ENCODE data around the gene NECAP2. TPM values are rescaled to one million over a fixed set of nuclear protein-coding genes. Genes with fewer than 3 reads are reported as not detected.

Gene NECAP2
- total and polyA plus RNA-seq, 2 of the 4 experiments (the other 2 are of a cell fraction): 80.5 to 85.1 TPM

- H3K9ac ChIP-seq (ENCODE audit: low read depth, low read length): no peak overlapping the region
Measured at GRCh38 chr1:16438516-16438915, 2.0 kb upstream of the NECAP2 start.

More at GRCh38 chr1:16438516-16438915, 2.0 kb upstream of the NECAP2 start:
- H3K9me1 ChIP-seq (ENCODE audit: insufficient read depth, low read length): 0 out of 2 replicates have a peak, but pooled peaks cover 3% of the 10 kb centered on the region
- no peak overlapping the region for H2AK9ac ChIP-seq (replicated peaks; ENCODE audit: low read depth, low read length, poor library complexity)
- H3K79me1 ChIP-seq (ENCODE audit: low read depth in 1 of 2, low read length in 2 of 2): peaks cover 15 to 34% of the 10 kb centered on the region in 2 experiments; a peak in 3 of 4 replicates
- H3K23ac ChIP-seq (ENCODE audit: low read depth, low read length): no peak overlapping the region
- DNase-seq: no peak
- H4K8ac ChIP-seq (ENCODE audit: low read depth in 2 of 2, low read length in 2 of 2): no peak overlapping the region
- peaks cover 2% of the 10 kb centered on the region for H3K4me1 ChIP-seq (ENCODE audit: control insufficient read depth, insufficient read depth, low read length)
- peaks cover under 1% of the 10 kb centered on the region; the same call in 1 of the 2 replicates for H3K27me3 ChIP-seq (ENCODE audit: control insufficient read depth, insufficient read depth, low read length)
- no peak overlapping the region for H2BK120ac ChIP-seq (ENCODE audit: low read depth, low read length)
- BruUV-seq (replicated peaks): no TSS peak
- no peaks in the 10 kb centered on the region for H3K9me3 ChIP-seq (ENCODE audit: control insufficient read depth, insufficient read depth, low read length)
- H2BK5ac ChIP-seq (ENCODE audit: low read depth, low read length, poor library complexity, severe bottlenecking): no peak overlapping the region
- H3K18ac ChIP-seq (ENCODE audit: low read depth, low read length): no peak overlapping the region
- no peak overlapping the region for H2BK15ac ChIP-seq (ENCODE audit: low read depth, low read length)
- ATAC-seq (ENCODE audit: low read depth): no peak
- H2AFZ ChIP-seq (replicated peaks; ENCODE audit: low read length, poor library complexity): no peak overlapping the region
- peaks cover 5% of the 10 kb centered on the region; the same call in 1 of the 2 replicates for H3K36me3 ChIP-seq (ENCODE audit: control insufficient read depth, insufficient read depth, low read length)
- ChIA-PET CTCF (no interaction called here), POLR2A (ENCODE audit: unreplicated experiment) (no interaction called here)
- H3K4me2 ChIP-seq (ENCODE audit: low read depth, low read length): no peak overlapping the region
- peaks cover 17% of the 10 kb centered on the region; the same call in 1 of the 2 replicates for H4K20me1 ChIP-seq (ENCODE audit: insufficient read depth, low read length)
- H3K4ac ChIP-seq (ENCODE audit: low read depth, low read length): no peak overlapping the region
- no peak overlapping the region for H4K5ac ChIP-seq (ENCODE audit: low read depth, low read length)
- in situ Hi-C loops (cut with MboI; ENCODE audit: low sequenced_read_pairs): no loop called here
- H3K56ac ChIP-seq (ENCODE audit: extremely low read depth, insufficient read depth, low read length): no peak overlapping the region
- no peak overlapping the region for H3K4me3 ChIP-seq (ENCODE audit: insufficient read depth, low read depth, low read length)
- dilution Hi-C loops (cut with HindIII; ENCODE audit: low sequenced_read_pairs, unreplicated experiment): no loop called here
- no peak overlapping the region for H3K14ac ChIP-seq (replicated peaks; ENCODE audit: low read depth, low read length)
- 100% methylated on average over 1 of the region's 2 CpGs; no CpG with 5 or more reads in 1 of the 2 experiments for WGBS, 2 experiments (ENCODE audit: extremely low coverage in 2 of 2, insufficient read length in 1 of 2)
- TF ChIP-seq POLR2A (IDR thresholded peaks at IDR 0.05; ENCODE audit: low read depth, low read length) (no peak), BHLHE40 (IDR thresholded peaks at IDR 0.05; ENCODE audit: low read depth, low read length) (no peak), MAZ (IDR thresholded peaks at IDR 0.05; ENCODE audit: borderline replicate concordance, low read depth, low read length) (no peak), ELK1 (IDR thresholded peaks at IDR 0.05; ENCODE audit: borderline replicate concordance, low read depth, low read length) (no peak), RCOR1 (IDR thresholded peaks at IDR 0.05; ENCODE audit: insufficient replicate concordance, low read length) (no peak), SMC3 (IDR thresholded peaks at IDR 0.05; ENCODE audit: low read depth, low read length) (no peak), USF2 (IDR thresholded peaks at IDR 0.05; ENCODE audit: low read depth, low read length) (no peak), NFE2L2 (IDR thresholded peaks at IDR 0.05; ENCODE audit: low read depth, low read length) (no peak), CTCF (conservative IDR thresholded peaks at IDR 0.05; ENCODE audit: low read depth, low read length) (no peak), RAD21 (IDR thresholded peaks at IDR 0.05; ENCODE audit: low read length) (no peak), CHD1 (IDR thresholded peaks at IDR 0.05; ENCODE audit: low read depth, low read length) (no peak), RFX5 (IDR thresholded peaks at IDR 0.05; ENCODE audit: low read depth, low read length) (no peak), FOS (IDR thresholded peaks at IDR 0.05; ENCODE audit: low read depth, low read length) (no peak), CEBPB (IDR thresholded peaks at IDR 0.05; ENCODE audit: low read depth, low read length) (no peak), MXI1 (IDR thresholded peaks at IDR 0.05; ENCODE audit: borderline replicate concordance, low read depth, low read length) (no peak), MAFK (IDR thresholded peaks at IDR 0.05; ENCODE audit: low read depth, low read length) (no peak)
- no peak overlapping the region for H4K91ac ChIP-seq (ENCODE audit: insufficient read depth, low read depth, low read length)
- H2AK5ac ChIP-seq (ENCODE audit: low read depth, low read length): no peak overlapping the region
- H2BK20ac ChIP-seq (ENCODE audit: low read depth, low read length): no peak overlapping the region
- intact Hi-C loops (cut with micrococcal nuclease): no loop called here
- no peak overlapping the region for H3K27ac ChIP-seq (ENCODE audit: insufficient read depth, low read length)
